Measurements from ENCODE around the gene PCDH18.
"Not testable (repeated sequence)": the region's sequence is repeated elsewhere in the genome, so short reads cannot be mapped to it uniquely, and the experiment has no call there.

The PCDH18 gene

GRCh38 chr4:137531168-137531985, 917 bp downstream of the PCDH18 start:
- no peak for DNase-seq (ENCODE audit: low read depth in 2 of 3, low spot score in 2 of 3)

- DNase-seq (ENCODE audit: low read depth in 2 of 3, low spot score in 2 of 3), result no peak
These were observed 2.1 kb downstream of the PCDH18 start for GRCh38 chr4:137530176-137530575.

- no peak for DNase-seq (ENCODE audit: low read depth in 2 of 3, low spot score in 2 of 3)
These were observed 2.9 kb downstream of the PCDH18 start for GRCh38 chr4:137529432-137529831.

GRCh38 chr4:137528673-137529072, 3.6 kb downstream of the PCDH18 start:
- no peak for DNase-seq (ENCODE audit: low read depth in 2 of 3, low spot score in 2 of 3)

- no peak for DNase-seq (ENCODE audit: low read depth in 2 of 3, low spot score in 2 of 3)
These were observed 5.6 kb downstream of the PCDH18 start for GRCh38 chr4:137526681-137527080.

- DNase-seq (ENCODE audit: low read depth in 2 of 3, low spot score in 2 of 3), result no peak
These were observed 7.4 kb downstream of the PCDH18 start for GRCh38 chr4:137524725-137525369.

- DNase-seq (ENCODE audit: low read depth in 2 of 3, low spot score in 2 of 3), result no peak
These were observed 9.0 kb downstream of the PCDH18 start for GRCh38 chr4:137523329-137523728.

GRCh38 chr4:137521053-137521452, 11.2 kb downstream of the PCDH18 start:
- no peak for DNase-seq (ENCODE audit: low read depth in 2 of 3, low spot score in 2 of 3)

GRCh38 chr4:137519406-137519805, 12.9 kb downstream of the PCDH18 start:
- DNase-seq (ENCODE audit: low read depth in 2 of 3, low spot score in 2 of 3), result no peak

GRCh38 chr4:137517323-137517722, 15.0 kb downstream of the PCDH18 start:
- not testable (repeated sequence) for DNase-seq (ENCODE audit: low read depth in 2 of 3, low spot score in 2 of 3)

- DNase-seq (ENCODE audit: low read depth in 2 of 3, low spot score in 2 of 3), result no peak
These were observed 17.7 kb downstream of the PCDH18 start for GRCh38 chr4:137514406-137515111.

- no peak for DNase-seq (ENCODE audit: low read depth in 2 of 3, low spot score in 2 of 3)
These were observed 21.6 kb downstream of the PCDH18 start for GRCh38 chr4:137510557-137511265.

GRCh38 chr4:137509855-137510282, 22.4 kb downstream of the PCDH18 start:
- no peak for DNase-seq (ENCODE audit: low read depth in 2 of 3, low spot score in 2 of 3)

- DNase-seq (ENCODE audit: low read depth in 2 of 3, low spot score in 2 of 3), result no peak
These were observed 29.8 kb downstream of the PCDH18 start for GRCh38 chr4:137502339-137503129.

GRCh38 chr4:137496267-137496666, 36.0 kb downstream of the PCDH18 start:
- not testable (repeated sequence) for DNase-seq (ENCODE audit: low read depth in 2 of 3, low spot score in 2 of 3)

- no peak for DNase-seq (ENCODE audit: low read depth in 2 of 3, low spot score in 2 of 3)
These were observed 36.7 kb downstream of the PCDH18 start for GRCh38 chr4:137495578-137495977.

- not testable (repeated sequence) for DNase-seq (ENCODE audit: low read depth in 2 of 3, low spot score in 2 of 3)
These were observed 48.9 kb downstream of the PCDH18 start for GRCh38 chr4:137483313-137483959.

GRCh38 chr4:137479657-137480056, 52.6 kb downstream of the PCDH18 start:
- not testable (repeated sequence) for DNase-seq (ENCODE audit: low read depth in 2 of 3, low spot score in 2 of 3)

GRCh38 chr4:137476345-137476744, 55.9 kb downstream of the PCDH18 start:
- no peak for DNase-seq (ENCODE audit: low read depth in 2 of 3, low spot score in 2 of 3)

GRCh38 chr4:137474711-137475301, 57.5 kb downstream of the PCDH18 start:
- no peak for DNase-seq (ENCODE audit: low read depth in 2 of 3, low spot score in 2 of 3)
